ENCODE results near the gene NEURL4.
"Not testable (repeated sequence)": the region's sequence is repeated elsewhere in the genome, so short reads cannot be mapped to it uniquely, and the experiment has no call there.

NEURL4 gene

GRCh38 chr17:7369825-7370224, 40.7 kb upstream of the NEURL4 start:
- no peak for ATAC-seq
- TF ChIP-seq ZNF565 (CRISPR knock-in tag; conservative IDR thresholded peaks at IDR 0.05; ENCODE audit: low read depth): no peak
- no peak for TF ChIP-seq PPARA (CRISPR knock-in tag; IDR thresholded peaks at IDR 0.05; ENCODE audit: borderline replicate concordance)
- TF ChIP-seq ZC3H10 (CRISPR knock-in tag; IDR thresholded peaks at IDR 0.05): no peak
- no peak for TF ChIP-seq ZNF8 (CRISPR knock-in tag; IDR thresholded peaks at IDR 0.05)
- no peak for TF ChIP-seq ESRRG (CRISPR knock-in tag; IDR thresholded peaks at IDR 0.05)
- no peak for TF ChIP-seq POU6F1 (CRISPR knock-in tag; IDR thresholded peaks at IDR 0.05; ENCODE audit: borderline replicate concordance, low read depth)
- no peak for TF ChIP-seq ISL1 (CRISPR knock-in tag; IDR thresholded peaks at IDR 0.05)
- TF ChIP-seq PATZ1 (CRISPR knock-in tag; IDR thresholded peaks at IDR 0.05; ENCODE audit: borderline replicate concordance): no peak
- no peak for TF ChIP-seq SNAI2 (CRISPR knock-in tag; IDR thresholded peaks at IDR 0.05)
- TF ChIP-seq OSR1 (CRISPR knock-in tag; IDR thresholded peaks at IDR 0.05): no peak
- no peak for TF ChIP-seq ZNF70 (CRISPR knock-in tag; IDR thresholded peaks at IDR 0.05)
- TF ChIP-seq GLIS3 (CRISPR knock-in tag; IDR thresholded peaks at IDR 0.05): no peak
- no peak for TF ChIP-seq TOX (CRISPR knock-in tag; IDR thresholded peaks at IDR 0.05; ENCODE audit: borderline replicate concordance)
- TF ChIP-seq RARB (CRISPR knock-in tag; IDR thresholded peaks at IDR 0.05): no peak
- no peak for TF ChIP-seq CSRNP3 (CRISPR knock-in tag; IDR thresholded peaks at IDR 0.05)
- TF ChIP-seq BACH2 (CRISPR knock-in tag; IDR thresholded peaks at IDR 0.05; ENCODE audit: borderline replicate concordance): no peak
- no peak for TF ChIP-seq ARNTL (CRISPR knock-in tag; IDR thresholded peaks at IDR 0.05; ENCODE audit: borderline replicate concordance, low read depth)

- ATAC-seq: not testable (repeated sequence)
Observed at GRCh38 chr17:7368599-7368994, 39.5 kb upstream of the NEURL4 start.

GRCh38 chr17:7367918-7368598, 38.9 kb upstream of the NEURL4 start:
- ATAC-seq: no peak
- no peak for TF ChIP-seq GLIS3 (CRISPR knock-in tag; IDR thresholded peaks at IDR 0.05)
- no peak for TF ChIP-seq ZFP3 (CRISPR knock-in tag; IDR thresholded peaks at IDR 0.05)
- no peak for TF ChIP-seq SNAI2 (CRISPR knock-in tag; IDR thresholded peaks at IDR 0.05)
- TF ChIP-seq POU6F1 (CRISPR knock-in tag; IDR thresholded peaks at IDR 0.05; ENCODE audit: borderline replicate concordance, low read depth): no peak
- TF ChIP-seq ZNF70 (CRISPR knock-in tag; IDR thresholded peaks at IDR 0.05): no peak
- no peak for TF ChIP-seq ZFP30 (CRISPR knock-in tag; IDR thresholded peaks at IDR 0.05)
- no peak for TF ChIP-seq CREB5 (CRISPR knock-in tag; IDR thresholded peaks at IDR 0.05; ENCODE audit: low read depth)

- no peak for ATAC-seq
- TF ChIP-seq SNAI2 (CRISPR knock-in tag; IDR thresholded peaks at IDR 0.05): no peak
- no peak for TF ChIP-seq ZNF8 (CRISPR knock-in tag; IDR thresholded peaks at IDR 0.05)
Observed at GRCh38 chr17:7367083-7367482, 37.9 kb upstream of the NEURL4 start.

- ATAC-seq: not testable (repeated sequence)
Observed at GRCh38 chr17:7365963-7366362, 36.8 kb upstream of the NEURL4 start.
